ENCODE measurements around the gene PRR13.
A peak's percentile ranks its signal among the peaks of the same experiment; 100 is the strongest.
"Not testable (repeated sequence)": the region's sequence is repeated elsewhere in the genome, so short reads cannot be mapped to it uniquely, and the experiment has no call there.

The PRR13 gene

GRCh38 chr12:53430116-53430515 is 11.4 kb upstream of the PRR13 start:
- Histone ChIP-seq H3K27me3 (no peaks in the 10 kb centered on the region), H3K9ac (no peak overlapping the region), H3K36me3 (no peaks in the 10 kb centered on the region), H3K4me2 (no peak overlapping the region), H3K27ac (no peak overlapping the region), H3K4me1 (peaks cover 0 to 11% (median 2%) of the 10 kb centered on the region in 10 experiments; a peak in 9 of 20 replicates), H3K9me3 (replicated peaks in 1 of 11) (no peaks in the 10 kb centered on the region; a peak in 1 of 22 replicates), H4K20me1 (no peaks in the 10 kb centered on the region), H3K4me3 (no peak overlapping the region)
- TF ChIP-seq Cebpa-rat (IDR thresholded peaks at IDR 0.05): no peak

- no peak overlapping the region for H3K27ac ChIP-seq
- no peak for TF ChIP-seq Cebpa-rat (IDR thresholded peaks at IDR 0.05)
- H3K4me3 ChIP-seq: no peak overlapping the region
- peaks cover 0 to 21% (median 10%) of the 10 kb centered on the region in 10 experiments; a peak in 10 of 20 replicates for H3K4me1 ChIP-seq
- no peaks in the 10 kb centered on the region; a peak in 1 of 22 replicates for H3K9me3 ChIP-seq (replicated peaks in 1 of 11)
- H3K36me3 ChIP-seq: no peaks in the 10 kb centered on the region
- no peaks in the 10 kb centered on the region for H4K20me1 ChIP-seq
- H3K27me3 ChIP-seq: no peaks in the 10 kb centered on the region
- H3K9ac ChIP-seq: no peak overlapping the region
- no peak overlapping the region for H3K4me2 ChIP-seq
Observed at GRCh38 chr12:53431187-53431586, 10.3 kb upstream of the PRR13 start.

GRCh38 chr12:53435326-53435725 is 6.2 kb upstream of the PRR13 start:
- not testable (repeated sequence) for H4K20me1 ChIP-seq; H3K9ac ChIP-seq; H3K36me3 ChIP-seq; H3K27me3 ChIP-seq; H3K4me3 ChIP-seq; H3K9me3 ChIP-seq (replicated peaks in 1 of 11)
- peak overlapping the region in 9 of 11 experiments; percentile 5 to 59 (median 44); a peak in 11 of 22 replicates for H3K4me2 ChIP-seq
- peak overlapping the region in 7 of 11 experiments; percentile 2 to 51 (median 37); a peak in 7 of 22 replicates for H3K27ac ChIP-seq
- H3K4me1 ChIP-seq: peaks cover under 1 to 27% (median 13%) of the 10 kb centered on the region in 10 experiments; a peak in 14 of 20 replicates
- peak in 5 of 11 experiments; percentile 23 to 78 (median 53); a peak in 3 of 22 replicates for TF ChIP-seq Cebpa-rat (IDR thresholded peaks at IDR 0.05)

GRCh38 chr12:53439582-53439981 is 2.0 kb upstream of the PRR13 start:
- not testable (repeated sequence) for H3K9ac ChIP-seq; H3K4me3 ChIP-seq; H3K27ac ChIP-seq; H3K9me3 ChIP-seq (replicated peaks in 1 of 11); H3K4me2 ChIP-seq; H3K27me3 ChIP-seq
- Histone ChIP-seq H3K36me3 (peaks cover 9 to 20% (median 14%) of the 10 kb centered on the region in 11 experiments), H4K20me1 (peaks cover 0 to 23% (median 17%) of the 10 kb centered on the region in 11 experiments; a peak in 18 of 22 replicates), H3K4me1 (peaks cover 32 to 55% (median 45%) of the 10 kb centered on the region in 10 experiments)

GRCh38 chr12:53443955-53444354 is 2.4 kb downstream of the PRR13 start:
- peaks cover 48 to 64% (median 56%) of the 10 kb centered on the region in 11 experiments for H3K36me3 ChIP-seq
- peaks cover 40 to 53% (median 49%) of the 10 kb centered on the region in 10 experiments for H3K4me1 ChIP-seq
- no peak for TF ChIP-seq Cebpa-rat (IDR thresholded peaks at IDR 0.05)
- H3K4me2 ChIP-seq: peak overlapping the region; percentile 86 to 99 (median 96)
- peaks cover 10 to 66% (median 49%) of the 10 kb centered on the region in 11 experiments; a peak in 19 of 22 replicates for H4K20me1 ChIP-seq
- H3K9ac ChIP-seq: peak overlapping the region in 9 of 11 experiments; percentile 2 to 92 (median 47); a peak in 12 of 22 replicates
- no peaks in the 10 kb centered on the region for H3K9me3 ChIP-seq (replicated peaks in 1 of 11)
- peak overlapping the region in 1 of 11 experiments; percentile 38; a peak in 4 of 22 replicates for H3K27ac ChIP-seq
- H3K27me3 ChIP-seq: no peaks in the 10 kb centered on the region
- peak overlapping the region in 8 of 10 experiments; percentile 39 to 92 (median 88); a peak in 17 of 20 replicates for H3K4me3 ChIP-seq

- peak overlapping the region; percentile 86 to 99 (median 96); a peak in 21 of 22 replicates for H3K4me2 ChIP-seq
- H3K36me3 ChIP-seq: peaks cover 48 to 68% (median 57%) of the 10 kb centered on the region in 11 experiments
- H3K4me3 ChIP-seq: peak overlapping the region in 5 of 10 experiments; percentile 28 to 91 (median 39); a peak in 8 of 20 replicates
Observed at GRCh38 chr12:53444593-53445325, 3.2 kb downstream of the PRR13 start.

GRCh38 chr12:53450936-53451335 is 9.4 kb downstream of the PRR13 start:
- TF ChIP-seq Cebpa-rat (IDR thresholded peaks at IDR 0.05): no peak
- H3K36me3 ChIP-seq: peaks cover 50 to 67% (median 60%) of the 10 kb centered on the region in 11 experiments

More at GRCh38 chr12:53444593-53445325, 3.2 kb downstream of the PRR13 start:
- not testable (repeated sequence) for H3K27ac ChIP-seq; H3K27me3 ChIP-seq; H3K9me3 ChIP-seq (replicated peaks in 1 of 11)
- peaks cover 40 to 53% (median 49%) of the 10 kb centered on the region in 10 experiments for H3K4me1 ChIP-seq
- peaks cover 10 to 72% (median 49%) of the 10 kb centered on the region in 11 experiments; a peak in 19 of 22 replicates for H4K20me1 ChIP-seq
- peak overlapping the region in 7 of 11 experiments; percentile 2 to 47 (median 42); a peak in 7 of 22 replicates for H3K9ac ChIP-seq

GRCh38 chr12:53451661-53452158 is 10.2 kb downstream of the PRR13 start, which contains the start of gene PCBP2:
PCBP2 (plus strand) TSS chr12:53452102; CDS start chr12:53454801, 2,699 bp downstream.
- Histone ChIP-seq H3K9ac (peak within 1 kb of the TSS; percentile 97 to 100 (median 99)), H3K36me3 (peaks cover 51 to 67% (median 62%) of the 10 kb centered on the region in 11 experiments), H3K4me1 (peaks cover 18 to 37% (median 23%) of the 10 kb centered on the region in 10 experiments)

More at GRCh38 chr12:53450936-53451335, 9.4 kb downstream of the PRR13 start:
- Histone ChIP-seq H4K20me1 (peaks cover 39 to 75% (median 52%) of the 10 kb centered on the region in 11 experiments), H3K4me2 (peak overlapping the region in 3 of 11 experiments; percentile 10 to 24 (median 22); a peak in 2 of 22 replicates), H3K9ac (peak overlapping the region in 1 of 11 experiments; percentile 11; a peak in 2 of 22 replicates), H3K4me3 (no peak overlapping the region), H3K9me3 (replicated peaks in 1 of 11) (no peaks in the 10 kb centered on the region), H3K27ac (no peak overlapping the region), H3K27me3 (no peaks in the 10 kb centered on the region), H3K4me1 (peaks cover 18 to 37% (median 24%) of the 10 kb centered on the region in 10 experiments)

More at GRCh38 chr12:53451661-53452158, 10.2 kb downstream of the PRR13 start, which contains the start of gene PCBP2:
- Histone ChIP-seq H4K20me1 (peaks cover 45 to 75% (median 54%) of the 10 kb centered on the region in 11 experiments), H3K27ac (peak within 1 kb of the TSS; percentile 96 to 99 (median 98)), H3K4me2 (peak within 1 kb of the TSS; percentile 79 to 94 (median 88)), H3K27me3 (no peaks in the 10 kb centered on the region), H3K4me3 (peak within 1 kb of the TSS; percentile 72 to 91 (median 84)), H3K9me3 (replicated peaks in 1 of 11) (no peaks in the 10 kb centered on the region)
- TF ChIP-seq Cebpa-rat (IDR thresholded peaks at IDR 0.05): peak in 3 of 11 experiments; percentile 14 to 42 (median 25); a peak in 2 of 22 replicates
